22Rv1 (cell line): Measurements from ENCODE around the gene PLG.

ENCODE experiments used
- ZFX ChIP-seq: fragments of 450-650 bp; IDR thresholded peaks from 2 replicates; pipeline ENCODE4 v1.6.1; 2017; ENCODE audit warnings: antibody characterized with exemption, borderline replicate concordance
- TF ChIP-seq, protein P1 (sequence below): fragments of 450-650 bp; IDR thresholded peaks from 2 replicates; pipeline ENCODE4 v1.5.1; 2017; ENCODE audit warnings: mild to moderate bottlenecking

DNA sequence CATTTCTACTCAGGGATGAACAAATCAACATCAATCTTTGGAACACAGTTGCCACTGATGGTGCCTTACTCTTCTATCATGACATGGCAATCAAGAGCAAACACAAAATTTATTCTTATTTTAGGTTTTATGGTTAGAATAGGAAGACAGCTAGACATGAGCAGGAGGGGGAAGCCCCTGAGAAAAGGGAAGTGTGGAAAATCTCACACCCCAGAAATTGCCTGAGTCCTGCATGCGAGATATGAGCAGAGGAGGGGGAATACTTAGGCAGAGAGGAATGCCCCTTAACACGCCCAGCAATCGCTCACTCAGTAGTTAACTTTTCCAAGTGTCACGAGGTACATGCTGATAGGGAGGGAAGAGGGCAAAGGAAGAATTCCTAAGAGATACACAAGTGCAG lies 79.3 kb downstream of the PLG start:
- TF ChIP-seq, protein P1, sequence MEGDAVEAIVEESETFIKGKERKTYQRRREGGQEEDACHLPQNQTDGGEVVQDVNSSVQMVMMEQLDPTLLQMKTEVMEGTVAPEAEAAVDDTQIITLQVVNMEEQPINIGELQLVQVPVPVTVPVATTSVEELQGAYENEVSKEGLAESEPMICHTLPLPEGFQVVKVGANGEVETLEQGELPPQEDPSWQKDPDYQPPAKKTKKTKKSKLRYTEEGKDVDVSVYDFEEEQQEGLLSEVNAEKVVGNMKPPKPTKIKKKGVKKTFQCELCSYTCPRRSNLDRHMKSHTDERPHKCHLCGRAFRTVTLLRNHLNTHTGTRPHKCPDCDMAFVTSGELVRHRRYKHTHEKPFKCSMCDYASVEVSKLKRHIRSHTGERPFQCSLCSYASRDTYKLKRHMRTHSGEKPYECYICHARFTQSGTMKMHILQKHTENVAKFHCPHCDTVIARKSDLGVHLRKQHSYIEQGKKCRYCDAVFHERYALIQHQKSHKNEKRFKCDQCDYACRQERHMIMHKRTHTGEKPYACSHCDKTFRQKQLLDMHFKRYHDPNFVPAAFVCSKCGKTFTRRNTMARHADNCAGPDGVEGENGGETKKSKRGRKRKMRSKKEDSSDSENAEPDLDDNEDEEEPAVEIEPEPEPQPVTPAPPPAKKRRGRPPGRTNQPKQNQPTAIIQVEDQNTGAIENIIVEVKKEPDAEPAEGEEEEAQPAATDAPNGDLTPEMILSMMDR, result no peak
- TF ChIP-seq ZFX, result no peak
